ENCODE measurements around the gene KRTAP10-4.

GRCh38 chr21:44558695-44559094 is 14.8 kb upstream of the KRTAP10-4 start, which contains the start of gene KRTAP10-3:
- TF ChIP-seq CTCF (IDR thresholded peaks at IDR 0.05 in 2 of 3, conservative IDR thresholded peaks at IDR 0.05 in 1 of 3; ENCODE audit: borderline replicate concordance in 1 of 3, insufficient read depth in 1 of 3, low read depth in 2 of 3, low read length in 2 of 3) (no peak), POLR2AphosphoS5 (IDR thresholded peaks at IDR 0.05; ENCODE audit: low read depth, low read length) (no peak), TCF7L2 (IDR thresholded peaks at IDR 0.05; ENCODE audit: borderline replicate concordance, extremely low read depth, insufficient read depth, insufficient read length) (no peak), EZH2 (IDR thresholded peaks at IDR 0.05) (no peak), ZBTB33 (IDR thresholded peaks at IDR 0.05; ENCODE audit: extremely low read depth, insufficient replicate concordance, low read length) (no peak), POLR2A (IDR thresholded peaks at IDR 0.05; ENCODE audit: borderline replicate concordance, extremely low read depth, insufficient read depth, insufficient read length) (no peak), MAX (IDR thresholded peaks at IDR 0.05) (no peak), CEBPB (IDR thresholded peaks at IDR 0.05; ENCODE audit: low read depth) (no peak)
